Measurements from ENCODE around the gene TMEM178B. TPM values are rescaled to one million over a fixed set of nuclear protein-coding genes. Genes with fewer than 3 reads are reported as not detected.

TMEM178B gene
- polyA plus RNA-seq, 1 donor from 2014 or later: 40.7 TPM

GRCh38 chr7:141231018-141231792 lies 157.3 kb downstream of the TMEM178B start:
- H3K4me3 ChIP-seq (ENCODE audit: low read length): no peak overlapping the region
- no peaks in the 10 kb centered on the region for H3K36me3 ChIP-seq (ENCODE audit: insufficient read depth, low read length)

DNA sequence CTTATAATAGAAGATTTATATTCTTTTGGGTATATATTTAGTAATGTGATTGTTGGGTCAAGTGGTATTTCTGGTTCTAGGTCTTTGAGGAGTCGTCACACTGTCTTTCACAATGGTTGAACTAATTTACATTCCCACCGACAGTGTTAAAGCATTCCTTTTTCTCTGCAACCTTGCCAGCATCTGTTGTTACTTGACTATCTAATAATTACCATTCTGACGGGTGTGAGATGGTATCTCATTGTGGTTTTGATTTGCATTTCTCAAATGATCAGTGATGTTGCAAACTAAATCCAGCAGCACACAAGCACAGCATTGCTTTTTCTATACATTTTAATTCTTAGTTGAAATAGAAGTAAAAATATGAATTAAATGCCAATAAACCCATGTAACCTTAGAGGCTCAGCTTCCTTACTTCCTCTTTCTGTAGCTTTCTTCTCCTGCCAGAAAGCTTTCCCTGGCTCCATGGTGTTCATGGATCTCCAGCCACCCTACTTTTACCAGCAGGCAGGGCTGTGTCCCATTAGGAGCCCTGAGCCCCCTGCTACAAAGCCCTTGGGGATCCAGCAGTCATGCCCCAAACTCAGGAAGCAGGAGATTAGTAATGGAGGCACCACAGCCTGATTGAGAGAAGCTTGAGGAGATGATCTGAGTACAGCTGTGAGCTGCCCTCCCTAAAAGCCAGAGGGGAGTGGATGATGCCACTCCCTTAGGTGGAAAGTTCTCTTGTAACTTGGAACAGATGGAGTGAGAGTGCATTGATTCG lies 158.6 kb downstream of the TMEM178B start:
- no peaks in the 10 kb centered on the region for H3K9me2 ChIP-seq (ENCODE audit: insufficient read depth, low read length)
- H3F3A ChIP-seq (ENCODE audit: insufficient read depth, low read length, poor library complexity, severe bottlenecking): no peaks in the 10 kb centered on the region
- peaks cover 11% of the 10 kb centered on the region for H3K79me2 ChIP-seq (replicated peaks; ENCODE audit: insufficient read depth, low read length)
- no peak overlapping the region for H2AFZ ChIP-seq (ENCODE audit: low read depth, low read length)
- no peak overlapping the region for H3K4me3 ChIP-seq (ENCODE audit: low read length)
- H3K9ac ChIP-seq (ENCODE audit: low read length): no peak overlapping the region
- no peak overlapping the region for H3K4me2 ChIP-seq (ENCODE audit: low read length)
- no peaks in the 10 kb centered on the region for H3K9me3 ChIP-seq (ENCODE audit: low read length)
- H4K20me1 ChIP-seq (ENCODE audit: insufficient read depth): no peaks in the 10 kb centered on the region
- H3K27me3 ChIP-seq (ENCODE audit: insufficient read depth, low read depth, low read length): no peaks in the 10 kb centered on the region
- H3K27ac ChIP-seq (ENCODE audit: low read length): no peak overlapping the region
- no peaks in the 10 kb centered on the region for H3K36me3 ChIP-seq (ENCODE audit: insufficient read depth, low read length)
- no peak for TF ChIP-seq EP300 (conservative IDR thresholded peaks at IDR 0.05; ENCODE audit: poor library complexity, severe bottlenecking)
- no peak for TF ChIP-seq SMC3 (conservative IDR thresholded peaks at IDR 0.05; ENCODE audit: poor library complexity)
- no peak for TF ChIP-seq POLR2AphosphoS5 (IDR thresholded peaks at IDR 0.05)
- TF ChIP-seq TAF1 (IDR thresholded peaks at IDR 0.05; ENCODE audit: low read depth): no peak
- TF ChIP-seq EZH2 (IDR thresholded peaks at IDR 0.05; ENCODE audit: borderline replicate concordance, insufficient read depth, low read length, poor library complexity, severe bottlenecking): no peak
- TF ChIP-seq MXI1 (conservative IDR thresholded peaks at IDR 0.05; ENCODE audit: poor library complexity, severe bottlenecking): no peak
- TF ChIP-seq, protein P1, sequence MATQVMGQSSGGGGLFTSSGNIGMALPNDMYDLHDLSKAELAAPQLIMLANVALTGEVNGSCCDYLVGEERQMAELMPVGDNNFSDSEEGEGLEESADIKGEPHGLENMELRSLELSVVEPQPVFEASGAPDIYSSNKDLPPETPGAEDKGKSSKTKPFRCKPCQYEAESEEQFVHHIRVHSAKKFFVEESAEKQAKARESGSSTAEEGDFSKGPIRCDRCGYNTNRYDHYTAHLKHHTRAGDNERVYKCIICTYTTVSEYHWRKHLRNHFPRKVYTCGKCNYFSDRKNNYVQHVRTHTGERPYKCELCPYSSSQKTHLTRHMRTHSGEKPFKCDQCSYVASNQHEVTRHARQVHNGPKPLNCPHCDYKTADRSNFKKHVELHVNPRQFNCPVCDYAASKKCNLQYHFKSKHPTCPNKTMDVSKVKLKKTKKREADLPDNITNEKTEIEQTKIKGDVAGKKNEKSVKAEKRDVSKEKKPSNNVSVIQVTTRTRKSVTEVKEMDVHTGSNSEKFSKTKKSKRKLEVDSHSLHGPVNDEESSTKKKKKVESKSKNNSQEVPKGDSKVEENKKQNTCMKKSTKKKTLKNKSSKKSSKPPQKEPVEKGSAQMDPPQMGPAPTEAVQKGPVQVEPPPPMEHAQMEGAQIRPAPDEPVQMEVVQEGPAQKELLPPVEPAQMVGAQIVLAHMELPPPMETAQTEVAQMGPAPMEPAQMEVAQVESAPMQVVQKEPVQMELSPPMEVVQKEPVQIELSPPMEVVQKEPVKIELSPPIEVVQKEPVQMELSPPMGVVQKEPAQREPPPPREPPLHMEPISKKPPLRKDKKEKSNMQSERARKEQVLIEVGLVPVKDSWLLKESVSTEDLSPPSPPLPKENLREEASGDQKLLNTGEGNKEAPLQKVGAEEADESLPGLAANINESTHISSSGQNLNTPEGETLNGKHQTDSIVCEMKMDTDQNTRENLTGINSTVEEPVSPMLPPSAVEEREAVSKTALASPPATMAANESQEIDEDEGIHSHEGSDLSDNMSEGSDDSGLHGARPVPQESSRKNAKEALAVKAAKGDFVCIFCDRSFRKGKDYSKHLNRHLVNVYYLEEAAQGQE (IDR thresholded peaks at IDR 0.05; ENCODE audit: borderline replicate concordance): no peak

More at GRCh38 chr7:141231018-141231792, 157.3 kb downstream of the TMEM178B start:
- no peak for TF ChIP-seq EP300 (conservative IDR thresholded peaks at IDR 0.05; ENCODE audit: poor library complexity, severe bottlenecking)
- TF ChIP-seq TAF1 (IDR thresholded peaks at IDR 0.05; ENCODE audit: low read depth): no peak
- TF ChIP-seq SMC3 (conservative IDR thresholded peaks at IDR 0.05; ENCODE audit: poor library complexity): no peak
- TF ChIP-seq MXI1 (conservative IDR thresholded peaks at IDR 0.05; ENCODE audit: poor library complexity, severe bottlenecking): no peak
- TF ChIP-seq, protein P1 (IDR thresholded peaks at IDR 0.05; ENCODE audit: borderline replicate concordance): no peak
- no peak for TF ChIP-seq RAD21 (conservative IDR thresholded peaks at IDR 0.05)
- no peak for TF ChIP-seq CTCF (IDR thresholded peaks at IDR 0.05; ENCODE audit: poor library complexity, severe bottlenecking)
- TF ChIP-seq POLR2AphosphoS5 (IDR thresholded peaks at IDR 0.05): no peak
- TF ChIP-seq EZH2 (IDR thresholded peaks at IDR 0.05; ENCODE audit: borderline replicate concordance, insufficient read depth, low read length, poor library complexity, severe bottlenecking): no peak
- no peak overlapping the region for H3K9ac ChIP-seq (ENCODE audit: low read length)
- H3K79me2 ChIP-seq (replicated peaks; ENCODE audit: insufficient read depth, low read length): peaks cover 11% of the 10 kb centered on the region
- H2AFZ ChIP-seq (ENCODE audit: low read depth, low read length): no peak overlapping the region
- no peaks in the 10 kb centered on the region for H3K9me3 ChIP-seq (ENCODE audit: low read length)
- H3K27me3 ChIP-seq (ENCODE audit: insufficient read depth, low read depth, low read length): no peaks in the 10 kb centered on the region
- H3K4me2 ChIP-seq (ENCODE audit: low read length): no peak overlapping the region
- H3K27ac ChIP-seq (ENCODE audit: low read length): no peak overlapping the region
- H3K9me2 ChIP-seq (ENCODE audit: insufficient read depth, low read length): no peaks in the 10 kb centered on the region
- H3F3A ChIP-seq (ENCODE audit: insufficient read depth, low read length, poor library complexity, severe bottlenecking): no peaks in the 10 kb centered on the region
- H4K20me1 ChIP-seq (ENCODE audit: insufficient read depth): no peaks in the 10 kb centered on the region

Data from neural cell (in vitro differentiated cells).